ENCODE data around the gene MPND. TPM values are rescaled to one million over a fixed set of nuclear protein-coding genes. Genes with fewer than 3 reads are reported as not detected.

Gene MPND
- total RNA-seq, 1 experiment from 2014 or later = 24.3 TPM

GRCh38 chr19:4400135-4400936, 57.0 kb downstream of the MPND start, which contains the start of gene SH3GL1:
TSS of gene SH3GL1 (minus strand) at chr19:4400547. CDS start at chr19:4400368, 179 bp downstream.
- CTCF ChIA-PET = interaction anchor here (0.6 to 2.2 kb wide), 11 partner anchors 9 to 133 kb away, joined by 3 to 13 read pairs (median 3); no protein-coding TSS in a partner anchor

More at GRCh38 chr19:4400135-4400936, 57.0 kb downstream of the MPND start, which contains the start of gene SH3GL1:
- Histone ChIP-seq H2AFZ (ENCODE audit: low read depth, low read length, poor library complexity, severe bottlenecking) (no peak within 1 kb of the TSS), H4K20me1 (ENCODE audit: insufficient read depth) (peaks cover 17% of the 10 kb centered on the region), H3K79me2 (ENCODE audit: insufficient read depth, low read length) (peaks cover 77% of the 10 kb centered on the region), H3K4me2 (ENCODE audit: low read length) (peak within 1 kb of the TSS; percentile 100), H3K9ac (ENCODE audit: low read length) (peak within 1 kb of the TSS; percentile 95), H3K4me3 (replicated peaks in 1 of 2; ENCODE audit: low read depth in 1 of 2, low read length in 2 of 2) (peak within 1 kb of the TSS; percentile 93 to 97), H3K9me2 (ENCODE audit: insufficient read depth) (no peaks in the 10 kb centered on the region), H3K4me1 (ENCODE audit: control insufficient read depth in 1 of 2, insufficient read depth in 2 of 2, low read length in 2 of 2) (peaks cover 16 to 44% of the 10 kb centered on the region in 2 experiments), H3K27ac (ENCODE audit: low read depth, low read length) (peak within 1 kb of the TSS; percentile 88), H3K9me3 (ENCODE audit: control insufficient read depth in 1 of 2, insufficient read depth in 1 of 2, low read depth in 1 of 2, low read length in 2 of 2) (no peaks in the 10 kb centered on the region), H3K36me3 (ENCODE audit: control insufficient read depth in 1 of 2, insufficient read depth in 2 of 2, low read length in 2 of 2) (peaks cover 3 to 28% of the 10 kb centered on the region in 2 experiments), H3K27me3 (ENCODE audit: insufficient read depth, low read length) (no peaks in the 10 kb centered on the region)
- ATAC-seq = peak; percentile 71
- TF ChIP-seq SIN3A (IDR thresholded peaks at IDR 0.05; ENCODE audit: low read depth) = peak; percentile 67
- peak; percentile 91 for TF ChIP-seq MAX (IDR thresholded peaks at IDR 0.05)
- TF ChIP-seq SRF (IDR thresholded peaks at IDR 0.05; ENCODE audit: low read depth) = no peak; the same call in 1 of the 2 replicates
- TF ChIP-seq SP1 (IDR thresholded peaks at IDR 0.05; ENCODE audit: low read depth) = peak; percentile 67
- peak; percentile 97 for TF ChIP-seq ZFX (IDR thresholded peaks at IDR 0.05)
- peak; percentile 23; the same call in 1 of the 2 replicates for TF ChIP-seq JUND (IDR thresholded peaks at IDR 0.05)
- TF ChIP-seq ATF3 (IDR thresholded peaks at IDR 0.05) = no peak
- peak; percentile 84 for TF ChIP-seq ZBTB33 (IDR thresholded peaks at IDR 0.05; ENCODE audit: extremely low read depth, insufficient replicate concordance, low read length)
- TF ChIP-seq CBX3 (IDR thresholded peaks at IDR 0.05; ENCODE audit: low read depth) = peak; percentile 98
- peak; percentile 69 for TF ChIP-seq POLR2AphosphoS5 (IDR thresholded peaks at IDR 0.05; ENCODE audit: low read depth, low read length)
- peak; percentile 38 for TF ChIP-seq POLR2A (IDR thresholded peaks at IDR 0.05; ENCODE audit: borderline replicate concordance, extremely low read depth, insufficient read depth, insufficient read length)
- TF ChIP-seq ELF1 (IDR thresholded peaks at IDR 0.05; ENCODE audit: borderline replicate concordance, low read depth) = no peak
- no peak for TF ChIP-seq EGR1 (IDR thresholded peaks at IDR 0.05; ENCODE audit: low read depth)
- peak; percentile 89 to 98 (median 89) for TF ChIP-seq CTCF (IDR thresholded peaks at IDR 0.05 in 2 of 3, conservative IDR thresholded peaks at IDR 0.05 in 1 of 3; ENCODE audit: borderline replicate concordance in 1 of 3, insufficient read depth in 1 of 3, low read depth in 2 of 3, low read length in 2 of 3)
- TF ChIP-seq RAD21 (IDR thresholded peaks at IDR 0.05; ENCODE audit: low read depth) = peak; percentile 58
- TF ChIP-seq YY1 (IDR thresholded peaks at IDR 0.05; ENCODE audit: extremely low read depth, insufficient replicate concordance, low read depth, low read length) = peak; percentile 83
- DNase-seq (ENCODE audit: low read depth, low spot score) = peak; percentile 86
- POLR2A ChIA-PET = no interaction called here
- no TSS peak for BruUV-seq (replicated peaks)
- RAD21 ChIA-PET (ENCODE audit: low non-redundant PET in 1 of 2, low total read pairs in 2 of 2, uncharacterized antibody in 2 of 2, unreplicated experiment in 2 of 2) = interaction anchor here in 1 of 2 experiments (0.6 kb wide), 1 partner anchor 26 kb away, joined by 3 read pairs; no protein-coding TSS in a partner anchor
- intact Hi-C loops (cut with micrococcal nuclease) = loop anchor here (1.0 to 5.0 kb wide), 3 partner anchors 24 to 133 kb away; no protein-coding TSS in a partner anchor
